Measurements from ENCODE around the gene TMEM154. TPM values are rescaled to one million over a fixed set of nuclear protein-coding genes. Genes with fewer than 3 reads are reported as not detected.

The TMEM154 gene
- total and polyA plus RNA-seq, 10 donors, result 5.0 to 72.3 (median 27.4) TPM

DNA sequence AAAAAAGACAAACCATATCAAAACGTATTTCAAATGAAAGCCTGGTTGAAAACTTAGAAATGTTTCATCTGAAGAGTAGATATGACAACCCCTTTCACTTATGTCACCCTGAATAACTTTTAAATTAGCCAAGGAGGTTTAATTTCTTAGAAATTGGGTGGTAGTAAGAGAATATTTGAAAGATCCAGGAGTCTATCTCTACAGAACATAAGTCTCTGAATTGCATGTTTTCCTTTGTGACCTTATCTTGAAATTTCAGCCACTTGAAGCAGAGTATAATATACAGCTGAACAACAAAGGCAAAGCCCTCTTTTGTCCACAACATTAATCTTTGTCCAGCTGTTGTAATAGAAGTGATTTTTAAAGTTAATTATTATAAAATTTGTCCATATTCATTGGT is 49.5 kb downstream of the TMEM154 start:
- peaks cover 0 to 81% (median 14%) of the 10 kb centered on the region in 6 donors for H3K36me3 ChIP-seq
- H3K4me1 ChIP-seq, result peaks cover 0 to 14% (median 0%) of the 10 kb centered on the region in 6 donors
- H3K27ac ChIP-seq, result no peak overlapping the region
- no peaks in the 10 kb centered on the region for H3K9me3 ChIP-seq
- no peak overlapping the region for H3K4me3 ChIP-seq
- H3K27me3 ChIP-seq (replicated peaks in 1 of 7), result no peaks in the 10 kb centered on the region
- TF ChIP-seq POLR2AphosphoS5 (IDR thresholded peaks at IDR 0.05) (no peak), POLR2A (IDR thresholded peaks at IDR 0.05) (no peak)
- TF ChIP-seq, protein P1, sequence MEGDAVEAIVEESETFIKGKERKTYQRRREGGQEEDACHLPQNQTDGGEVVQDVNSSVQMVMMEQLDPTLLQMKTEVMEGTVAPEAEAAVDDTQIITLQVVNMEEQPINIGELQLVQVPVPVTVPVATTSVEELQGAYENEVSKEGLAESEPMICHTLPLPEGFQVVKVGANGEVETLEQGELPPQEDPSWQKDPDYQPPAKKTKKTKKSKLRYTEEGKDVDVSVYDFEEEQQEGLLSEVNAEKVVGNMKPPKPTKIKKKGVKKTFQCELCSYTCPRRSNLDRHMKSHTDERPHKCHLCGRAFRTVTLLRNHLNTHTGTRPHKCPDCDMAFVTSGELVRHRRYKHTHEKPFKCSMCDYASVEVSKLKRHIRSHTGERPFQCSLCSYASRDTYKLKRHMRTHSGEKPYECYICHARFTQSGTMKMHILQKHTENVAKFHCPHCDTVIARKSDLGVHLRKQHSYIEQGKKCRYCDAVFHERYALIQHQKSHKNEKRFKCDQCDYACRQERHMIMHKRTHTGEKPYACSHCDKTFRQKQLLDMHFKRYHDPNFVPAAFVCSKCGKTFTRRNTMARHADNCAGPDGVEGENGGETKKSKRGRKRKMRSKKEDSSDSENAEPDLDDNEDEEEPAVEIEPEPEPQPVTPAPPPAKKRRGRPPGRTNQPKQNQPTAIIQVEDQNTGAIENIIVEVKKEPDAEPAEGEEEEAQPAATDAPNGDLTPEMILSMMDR (IDR thresholded peaks at IDR 0.05 in 8 of 11, conservative IDR thresholded peaks at IDR 0.05 in 3 of 11), result no peak
- 26 to 67% (median 43%) methylated on average over 1 of the region's 1 CpG for WGBS, 5 donors
- intact Hi-C loops (cut with DNase I; ENCODE audit: low total_unique reads), result no loop called here
- DNase-seq, result no peak

DNA sequence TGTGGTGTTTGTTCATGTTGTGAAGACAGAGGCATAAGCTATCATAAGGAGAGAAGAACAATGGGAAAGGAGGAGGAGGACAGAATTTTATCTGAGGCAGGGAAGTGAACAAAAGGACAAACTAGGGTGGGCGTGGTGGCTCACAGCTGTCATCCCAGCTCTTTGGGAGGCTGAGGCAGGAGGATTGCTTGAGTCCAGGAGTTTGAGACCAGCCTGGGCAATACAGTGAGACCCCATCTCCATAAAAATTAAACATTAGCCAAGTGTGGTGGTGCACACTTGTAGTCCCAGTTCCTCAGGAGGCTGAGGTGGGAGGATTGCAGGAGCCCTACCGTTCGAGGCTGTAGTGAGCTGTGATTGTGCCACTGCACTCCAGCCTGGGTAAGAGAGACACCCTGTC is 49.9 kb downstream of the TMEM154 start:
- H3K27me3 ChIP-seq (replicated peaks in 1 of 7), result no peaks in the 10 kb centered on the region
- no peak for DNase-seq
- intact Hi-C loops (cut with DNase I; ENCODE audit: low total_unique reads), result no loop called here
- TF ChIP-seq, protein P1 (IDR thresholded peaks at IDR 0.05 in 8 of 11, conservative IDR thresholded peaks at IDR 0.05 in 3 of 11), result no peak
- no peak for TF ChIP-seq POLR2AphosphoS5 (IDR thresholded peaks at IDR 0.05)
- no peak for TF ChIP-seq POLR2A (IDR thresholded peaks at IDR 0.05)
- 88 to 99% (median 98%) methylated on average over 3 of the region's 3 CpGs for WGBS, 5 donors
- H3K9me3 ChIP-seq, result no peaks in the 10 kb centered on the region
- H3K36me3 ChIP-seq, result peaks cover 0 to 79% (median 14%) of the 10 kb centered on the region in 6 donors
- no peak overlapping the region for H3K4me3 ChIP-seq
- peaks cover 0 to 10% (median 0%) of the 10 kb centered on the region in 6 donors for H3K4me1 ChIP-seq
- H3K27ac ChIP-seq, result no peak overlapping the region

DNA sequence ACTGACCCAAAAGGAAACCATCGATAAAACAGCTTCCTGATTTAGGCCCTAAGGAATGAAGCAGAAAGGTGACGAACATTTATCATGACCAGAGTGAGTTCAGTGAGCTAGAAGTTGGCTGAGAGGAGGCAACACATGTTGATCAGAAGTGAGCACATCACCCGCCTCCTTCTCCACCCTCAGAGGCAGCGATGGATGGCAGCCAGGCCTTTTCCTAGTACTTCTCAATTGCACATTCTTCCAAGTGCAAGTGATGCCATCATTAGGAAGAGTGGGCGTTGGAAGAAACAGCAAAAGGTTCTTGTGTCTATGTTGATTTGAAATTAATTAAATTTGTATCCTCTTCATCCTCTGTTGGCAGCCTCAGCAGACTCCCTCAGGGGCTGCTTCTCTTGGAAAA is 51.7 kb downstream of the TMEM154 start:
- H3K27me3 ChIP-seq (replicated peaks in 1 of 7), result no peaks in the 10 kb centered on the region
- intact Hi-C loops (cut with DNase I; ENCODE audit: low total_unique reads), result no loop called here
- TF ChIP-seq, protein P1 (IDR thresholded peaks at IDR 0.05 in 8 of 11, conservative IDR thresholded peaks at IDR 0.05 in 3 of 11), result no peak
- no peak for TF ChIP-seq POLR2A (IDR thresholded peaks at IDR 0.05)
- no peak for TF ChIP-seq POLR2AphosphoS5 (IDR thresholded peaks at IDR 0.05)
- no peaks in the 10 kb centered on the region for H3K4me1 ChIP-seq
- DNase-seq, result no peak
- H3K36me3 ChIP-seq, result peaks cover 0 to 67% (median 14%) of the 10 kb centered on the region in 6 donors
- no peaks in the 10 kb centered on the region for H3K9me3 ChIP-seq
- no peak overlapping the region for H3K4me3 ChIP-seq
- 77 to 92% (median 86%) methylated on average over 5 of the region's 5 CpGs for WGBS, 5 donors
- H3K27ac ChIP-seq, result no peak overlapping the region

DNA sequence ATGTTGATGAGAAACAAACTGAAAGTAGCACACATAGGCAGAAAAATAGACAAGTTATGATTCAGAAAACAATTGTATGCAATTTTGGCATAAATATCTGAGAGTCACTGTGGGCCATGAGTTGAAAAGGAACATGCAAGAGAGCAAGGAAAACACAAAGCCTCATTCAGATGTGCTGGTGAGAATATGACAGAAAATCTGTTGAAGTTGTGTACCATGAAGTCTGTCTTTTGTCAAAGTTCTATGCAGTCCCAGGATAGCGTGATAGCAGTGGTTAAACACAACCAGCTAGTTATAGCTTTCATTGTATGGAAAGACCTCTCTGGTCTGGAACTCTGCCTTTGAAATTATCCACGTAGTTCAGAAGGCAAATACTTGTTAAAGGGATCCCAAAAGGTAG is 53.0 kb downstream of the TMEM154 start:
- 86 to 90% (median 88%) methylated on average over 2 of the region's 2 CpGs for WGBS, 5 donors
- DNase-seq, result no peak

More for the DNA sequence above, 53.0 kb downstream of the TMEM154 start:
- Histone ChIP-seq H3K36me3 (peaks cover 0 to 53% (median 14%) of the 10 kb centered on the region in 6 donors), H3K4me1 (no peaks in the 10 kb centered on the region), H3K27ac (no peak overlapping the region), H3K27me3 (replicated peaks in 1 of 7) (no peaks in the 10 kb centered on the region), H3K9me3 (no peaks in the 10 kb centered on the region), H3K4me3 (no peak overlapping the region)
- no peak for TF ChIP-seq POLR2AphosphoS5 (IDR thresholded peaks at IDR 0.05)
- TF ChIP-seq, protein P1 (IDR thresholded peaks at IDR 0.05 in 8 of 11, conservative IDR thresholded peaks at IDR 0.05 in 3 of 11), result no peak
- TF ChIP-seq POLR2A (IDR thresholded peaks at IDR 0.05), result no peak
- intact Hi-C loops (cut with DNase I; ENCODE audit: low total_unique reads), result no loop called here

All from spleen (tissue), 11 donors.